GM19193 (cell line): Measurements from ENCODE around the gene C1QTNF2.

ENCODE experiments used
- POLR2A ChIP-seq: IDR thresholded peaks from 4 replicates; pipeline ENCODE4 v1.6.1; 2011; ENCODE audit not compliant: insufficient read depth, insufficient read length; ENCODE audit errors: extremely low read depth

Gene C1QTNF2

GRCh38 chr5:160326981-160327380 is 43.4 kb downstream of the C1QTNF2 start:
- TF ChIP-seq POLR2A, result no peak

- TF ChIP-seq POLR2A, result no peak
Observed at GRCh38 chr5:160325716-160326115, 44.7 kb downstream of the C1QTNF2 start.

GRCh38 chr5:160324886-160325285 is 45.5 kb downstream of the C1QTNF2 start:
- no peak for TF ChIP-seq POLR2A

GRCh38 chr5:160318409-160318808 is 52.0 kb downstream of the C1QTNF2 start:
- TF ChIP-seq POLR2A, result no peak

GRCh38 chr5:160317434-160317833 is 53.0 kb downstream of the C1QTNF2 start:
- no peak for TF ChIP-seq POLR2A

- no peak for TF ChIP-seq POLR2A
Observed at GRCh38 chr5:160315968-160316367, 54.5 kb downstream of the C1QTNF2 start.

GRCh38 chr5:160312960-160313727 is 57.3 kb downstream of the C1QTNF2 start:
- no peak for TF ChIP-seq POLR2A

GRCh38 chr5:160312134-160312959 is 58.1 kb downstream of the C1QTNF2 start, which contains the start of gene CCNJL:
TSS of gene CCNJL (minus strand) at chr5:160312564. CDS start at chr5:160311923, 641 bp downstream.
- TF ChIP-seq POLR2A, result no peak

- TF ChIP-seq POLR2A, result no peak
Observed at GRCh38 chr5:160311491-160312133, 58.8 kb downstream of the C1QTNF2 start.

- TF ChIP-seq POLR2A, result no peak
Observed at GRCh38 chr5:160310552-160311295, 59.7 kb downstream of the C1QTNF2 start.

GRCh38 chr5:160310140-160310539 is 60.3 kb downstream of the C1QTNF2 start:
- no peak for TF ChIP-seq POLR2A

GRCh38 chr5:160306696-160307095 is 63.7 kb downstream of the C1QTNF2 start:
- TF ChIP-seq POLR2A, result no peak

GRCh38 chr5:160305319-160305718 is 65.1 kb downstream of the C1QTNF2 start:
- no peak for TF ChIP-seq POLR2A

- TF ChIP-seq POLR2A, result no peak
Observed at GRCh38 chr5:160303690-160304089, 66.7 kb downstream of the C1QTNF2 start.

GRCh38 chr5:160298189-160298588 is 72.2 kb downstream of the C1QTNF2 start:
- no peak for TF ChIP-seq POLR2A
